GM06990 (cell line): ENCODE measurements around the gene KRT78.
"Not testable (repeated sequence)": the region's sequence is repeated elsewhere in the genome, so short reads cannot be mapped to it uniquely, and the experiment has no call there.

Source experiments
- DNase-seq: peaks from one replicate; pipeline ENCODE4 v3.0.0-alpha.2; 2011; ENCODE audit not compliant: insufficient read length; ENCODE audit errors: extremely low read depth
- H3K27me3 ChIP-seq: replicated peaks from 2 replicates; pipeline ENCODE4 v1.6.0; 2011; ENCODE audit warnings: low read length; ENCODE audit not compliant: control insufficient read depth, insufficient read depth
- H3K36me3 ChIP-seq: 2 replicates; pipeline ENCODE4 v1.5.1; 2011; ENCODE audit warnings: low read length; ENCODE audit not compliant: control insufficient read depth, insufficient read depth
- H3K4me3 ChIP-seq: replicated peaks from 2 replicates; pipeline ENCODE4 v1.5.1; 2011; ENCODE audit warnings: low read depth, mild to moderate bottlenecking, control low read depth, low read length
- TF ChIP-seq, protein P1 (sequence below): IDR thresholded peaks from 2 replicates; pipeline ENCODE4 v1.5.1; 2011; ENCODE audit warnings: low read length, control low read depth, mild to moderate bottlenecking, inconsistent platforms; ENCODE audit not compliant: insufficient read depth, poor library complexity, severe bottlenecking

KRT78 gene

DNA sequence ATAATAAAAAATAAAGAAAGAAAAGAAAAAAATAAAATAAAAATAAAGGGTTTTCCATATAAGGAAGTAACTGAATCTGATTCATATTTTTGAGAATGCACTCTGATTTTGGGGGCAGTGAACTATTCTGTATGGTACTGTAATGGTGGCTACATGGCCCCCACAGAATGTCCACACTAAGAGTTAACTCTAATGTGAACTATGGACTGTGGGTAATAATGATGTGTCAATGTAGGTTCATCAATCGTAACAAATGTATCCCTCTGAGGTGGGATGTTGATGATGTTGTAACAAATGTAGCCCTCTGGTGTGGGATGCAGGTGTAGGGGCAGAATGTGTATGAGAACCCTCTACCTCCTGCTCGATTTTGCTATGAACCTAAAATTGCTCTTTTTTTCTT, 42.2 kb upstream of the KRT78 start:
- Histone ChIP-seq H3K4me3 (no peak overlapping the region), H3K27me3 (no peaks in the 10 kb centered on the region), H3K36me3 (no peaks in the 10 kb centered on the region)
- DNase-seq: no peak
- TF ChIP-seq, protein P1, sequence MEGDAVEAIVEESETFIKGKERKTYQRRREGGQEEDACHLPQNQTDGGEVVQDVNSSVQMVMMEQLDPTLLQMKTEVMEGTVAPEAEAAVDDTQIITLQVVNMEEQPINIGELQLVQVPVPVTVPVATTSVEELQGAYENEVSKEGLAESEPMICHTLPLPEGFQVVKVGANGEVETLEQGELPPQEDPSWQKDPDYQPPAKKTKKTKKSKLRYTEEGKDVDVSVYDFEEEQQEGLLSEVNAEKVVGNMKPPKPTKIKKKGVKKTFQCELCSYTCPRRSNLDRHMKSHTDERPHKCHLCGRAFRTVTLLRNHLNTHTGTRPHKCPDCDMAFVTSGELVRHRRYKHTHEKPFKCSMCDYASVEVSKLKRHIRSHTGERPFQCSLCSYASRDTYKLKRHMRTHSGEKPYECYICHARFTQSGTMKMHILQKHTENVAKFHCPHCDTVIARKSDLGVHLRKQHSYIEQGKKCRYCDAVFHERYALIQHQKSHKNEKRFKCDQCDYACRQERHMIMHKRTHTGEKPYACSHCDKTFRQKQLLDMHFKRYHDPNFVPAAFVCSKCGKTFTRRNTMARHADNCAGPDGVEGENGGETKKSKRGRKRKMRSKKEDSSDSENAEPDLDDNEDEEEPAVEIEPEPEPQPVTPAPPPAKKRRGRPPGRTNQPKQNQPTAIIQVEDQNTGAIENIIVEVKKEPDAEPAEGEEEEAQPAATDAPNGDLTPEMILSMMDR: no peak

DNA sequence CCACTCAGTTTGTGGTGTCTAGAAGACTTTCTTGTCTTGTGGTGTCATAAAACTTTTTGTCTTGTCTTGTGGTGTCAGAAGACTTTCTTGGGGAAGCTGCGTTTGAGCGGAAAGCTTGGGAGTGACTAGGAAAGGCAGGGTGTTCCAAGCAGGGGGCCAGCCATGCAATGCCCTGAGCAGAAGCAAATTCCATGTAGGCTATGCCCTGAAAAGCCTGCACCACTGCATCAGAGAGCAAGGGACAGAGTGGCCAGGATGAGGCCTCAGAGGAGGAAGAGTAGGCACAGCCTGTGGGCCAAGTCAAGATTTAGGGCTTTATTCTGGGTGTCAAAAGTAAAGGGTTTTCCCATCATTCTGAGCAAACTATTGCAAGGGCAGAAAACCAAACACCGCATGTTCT, 41.6 kb upstream of the KRT78 start:
- TF ChIP-seq, protein P1: no peak
- H3K36me3 ChIP-seq: no peaks in the 10 kb centered on the region
- no peaks in the 10 kb centered on the region for H3K27me3 ChIP-seq
- H3K4me3 ChIP-seq: no peak overlapping the region
- no peak for DNase-seq

DNA sequence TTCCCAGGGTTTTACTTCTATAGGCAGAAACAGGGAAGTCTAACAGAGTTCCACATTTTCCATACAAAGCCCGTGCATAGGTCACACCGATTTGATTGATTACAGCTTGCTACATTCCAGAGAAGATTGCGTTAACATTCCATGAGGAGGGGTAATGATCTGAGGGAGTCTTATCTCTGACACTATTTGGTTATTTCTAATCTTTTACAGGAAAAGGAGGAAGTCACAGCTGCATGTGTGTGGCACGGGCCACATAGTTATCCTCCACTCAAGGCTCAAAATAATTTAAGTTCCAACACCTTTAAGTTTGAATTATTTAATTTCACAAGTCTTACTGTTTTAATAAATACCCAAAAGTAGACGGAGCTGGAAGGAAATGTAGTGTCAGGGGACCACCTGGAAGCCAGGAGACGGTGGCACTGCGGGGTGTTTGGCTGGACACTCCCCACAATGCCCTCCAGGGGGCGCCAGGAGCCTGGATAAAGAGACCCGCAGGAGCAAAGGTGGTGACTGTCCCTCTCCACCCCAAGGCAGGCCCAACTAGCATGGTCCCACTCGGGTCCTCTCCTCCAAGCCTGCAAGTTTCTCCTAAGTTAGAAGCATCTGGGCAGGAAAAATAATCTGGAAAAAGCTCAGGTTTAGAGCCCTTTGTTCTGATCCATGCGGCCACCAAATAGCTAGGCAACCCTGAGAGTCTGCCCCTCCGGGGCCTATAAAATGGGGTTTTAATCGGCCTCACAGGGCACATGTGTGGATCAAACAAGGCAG, 35.9 kb upstream of the KRT78 start:
- Histone ChIP-seq H3K36me3 (no peaks in the 10 kb centered on the region), H3K27me3 (no peaks in the 10 kb centered on the region), H3K4me3 (no peak overlapping the region)
- TF ChIP-seq, protein P1: peak; percentile 91
- no peak for DNase-seq

DNA sequence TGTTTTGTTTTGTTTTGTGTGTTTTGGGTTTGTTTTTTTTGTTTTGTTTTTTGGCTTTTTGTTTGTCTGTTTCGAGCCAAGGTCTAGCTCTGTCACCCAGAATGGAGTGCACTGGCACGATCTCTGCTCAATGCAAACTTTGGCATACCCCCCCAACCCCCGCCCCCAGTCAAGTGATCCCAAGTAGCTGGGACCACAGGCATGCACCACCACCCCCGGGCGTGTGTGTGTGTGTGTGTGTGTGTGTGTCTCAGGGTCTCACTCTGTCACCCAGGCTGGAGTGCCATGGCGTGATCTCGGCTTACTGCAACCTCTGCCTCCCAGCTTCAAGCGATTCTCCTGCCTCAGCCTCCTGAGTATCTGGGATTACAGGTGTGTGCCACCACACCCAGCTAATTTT, 31.7 kb upstream of the KRT78 start:
- DNase-seq, H3K27me3 ChIP-seq, H3K4me3 ChIP-seq, H3K36me3 ChIP-seq: not testable (repeated sequence)

DNA sequence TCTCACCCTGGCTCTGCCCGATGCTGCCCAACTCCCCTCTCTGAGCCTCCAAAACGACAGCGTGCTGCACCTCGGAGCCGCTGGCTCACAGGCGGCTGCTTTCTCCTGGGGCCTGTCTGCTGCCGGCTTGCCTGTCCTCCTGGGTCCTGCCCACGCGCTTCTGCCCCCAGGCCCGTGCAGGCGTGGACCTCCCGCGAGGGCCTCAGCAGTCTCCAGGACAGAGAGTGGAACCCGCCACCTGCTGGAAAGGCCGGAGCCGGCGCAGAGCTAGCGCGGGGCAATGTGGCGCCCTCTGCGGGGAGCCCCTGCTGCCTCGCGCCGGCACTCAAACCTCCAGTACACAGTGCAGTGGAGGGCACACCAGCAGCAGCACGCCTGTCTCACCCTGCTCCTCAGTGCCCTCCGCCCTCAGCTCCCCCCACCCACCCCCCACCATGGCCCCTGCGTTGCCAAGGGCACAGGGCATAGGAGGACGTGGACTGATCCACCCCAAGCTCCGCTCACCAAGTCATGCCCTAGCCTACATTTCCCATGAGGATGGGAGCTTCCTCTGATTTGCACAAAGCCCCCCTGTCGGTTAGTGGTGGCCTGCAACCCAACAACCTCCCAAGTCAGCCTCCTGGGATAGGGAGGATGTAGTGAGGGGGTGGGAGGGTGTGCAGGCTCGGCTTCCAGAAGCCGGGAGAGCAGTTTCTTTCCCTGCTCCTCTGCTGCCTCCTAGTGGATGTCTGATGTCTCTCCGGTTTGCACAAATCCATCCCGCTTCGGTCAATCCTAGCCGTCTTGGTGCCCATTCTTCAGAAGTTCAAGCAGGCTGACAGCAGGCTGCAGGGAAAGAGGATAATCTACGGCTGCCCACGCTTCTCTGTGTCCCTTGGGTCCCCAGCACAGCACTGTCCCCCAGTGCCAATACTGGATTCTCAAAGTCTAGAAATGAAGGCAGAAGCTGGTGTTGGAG, 30.9 kb upstream of the KRT78 start:
- H3K36me3 ChIP-seq: no peaks in the 10 kb centered on the region
- TF ChIP-seq, protein P1: peak; percentile 90
- no peak overlapping the region for H3K4me3 ChIP-seq
- no peaks in the 10 kb centered on the region for H3K27me3 ChIP-seq
- DNase-seq: peak; percentile 69

DNA sequence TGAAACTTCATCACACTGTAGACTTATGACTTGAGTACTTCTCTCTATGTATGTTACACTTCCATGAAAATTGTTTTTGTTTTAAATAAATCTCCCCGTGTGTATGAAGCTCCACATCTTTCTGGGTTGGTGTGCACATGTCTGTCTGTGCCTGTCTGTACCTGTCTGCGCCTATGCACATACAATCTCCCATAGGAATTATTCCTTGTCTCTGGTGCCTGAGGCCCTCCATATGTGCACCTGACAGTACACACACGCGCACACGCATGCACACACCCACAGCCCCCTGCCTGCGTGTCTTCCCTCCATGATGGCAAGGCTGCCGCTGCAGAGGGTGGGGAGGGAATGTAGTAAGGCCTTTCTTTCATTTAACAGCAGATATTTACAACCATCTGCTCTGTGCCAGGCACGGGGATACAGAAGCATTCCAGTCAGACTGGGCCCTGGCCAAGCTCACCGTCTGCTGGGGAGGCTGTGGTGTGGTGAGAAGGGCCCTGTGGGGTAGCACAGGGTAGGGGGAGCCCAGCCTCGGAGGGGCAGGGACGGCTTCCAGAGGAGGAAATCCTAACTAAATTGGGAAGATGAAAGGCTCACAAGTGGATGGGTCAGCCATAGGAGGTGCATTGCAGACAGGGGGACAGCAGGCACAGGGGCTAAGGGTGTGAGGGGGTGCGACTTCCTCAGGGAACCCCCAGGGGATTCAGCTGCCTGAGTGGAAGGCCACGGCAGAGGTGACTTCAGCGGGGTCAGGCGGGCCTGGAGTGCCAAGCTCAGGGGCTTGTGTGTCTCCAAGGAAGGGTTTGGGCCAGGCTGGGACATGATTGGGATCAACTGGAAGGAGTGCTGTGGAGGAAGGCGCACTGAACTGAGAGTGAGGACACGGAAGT, 30.0 kb upstream of the KRT78 start:
- Histone ChIP-seq H3K27me3 (no peaks in the 10 kb centered on the region), H3K4me3 (no peak overlapping the region), H3K36me3 (no peaks in the 10 kb centered on the region)
- DNase-seq: no peak
- TF ChIP-seq, protein P1: no peak
